GM12878 (cell line): ENCODE measurements around the gene UBL4B. TPM values are rescaled to one million over a fixed set of nuclear protein-coding genes. Genes with fewer than 3 reads are reported as not detected.

Experiments used
- ATAC-seq: fragments of 200-7000 bp; cut with Tn5 transposase; 3 replicates; pipeline ENCODE4 v1.9.1; 2020; ENCODE audit warnings: mild to moderate bottlenecking, moderate library complexity
- BruUV-seq: library from RNA; stranded (reverse); fragments of 400-500 nt; replicated peaks from 2 replicates; lab custom pipeline; 2021; lab: Mats Ljungman, UMichigan
- CTCF ChIA-PET: fragments of 300-600 bp; sonication (Branson Sonifier 250); formaldehyde crosslinking; extraction: SDS; loops from one replicate; lab custom pipeline; 2021; ENCODE audit warnings: inconsistent platforms; lab: Yijun Ruan, JAX
- POLR2A ChIA-PET: fragments of 350-600 bp; formaldehyde crosslinking; extraction: SDS; loops from one replicate; lab custom pipeline; 2021; ENCODE audit warnings: inconsistent platforms; lab: Charles Lee
- RAD21 ChIA-PET: fragments of 300-600 bp; sonication (Branson Sonifier 250); formaldehyde crosslinking; loops from one replicate; lab custom pipeline; 2023; ENCODE audit warnings: antibody characterized with exemption; ENCODE audit not compliant: unreplicated experiment; lab: Charles Lee
- SMC1A ChIA-PET: fragments of 300-600 bp; sonication (Branson Sonifier 250); formaldehyde crosslinking; loops from one replicate; lab custom pipeline; 2023; ENCODE audit not compliant: unreplicated experiment, uncharacterized antibody; lab: Charles Lee
- DNase-seq: peaks from one replicate; pipeline ENCODE4 v3.0.0-alpha.2; 2011; ENCODE audit warnings: low read depth, low spot score
- FAIRE-seq: peaks from 3 replicates; lab custom pipeline; 2011; peaks lifted over from hg19 to GRCh38; lab: Jason Lieb, UNC
- H2AFZ ChIP-seq: 2 replicates; pipeline ENCODE4 v1.6.0; 2011; ENCODE audit warnings: low read depth, low read length, control low read depth; ENCODE audit not compliant: control insufficient read depth
- H3K27ac ChIP-seq: 2 replicates; pipeline ENCODE4 v1.5.1; 2011; ENCODE audit warnings: control low read depth; ENCODE audit not compliant: control insufficient read depth, insufficient read depth
- H3K27me3 ChIP-seq, 2 experiments: replicated peaks in 1 of 2; 2 replicates each; pipeline versions ENCODE4 v1.6.0 to v1.6.1; 2011; ENCODE audit warnings: low read length in 1 of 2; ENCODE audit not compliant: control insufficient read depth in 2 of 2, insufficient read depth in 2 of 2
- H3K36me3 ChIP-seq, 2 experiments: 2 replicates each; pipeline ENCODE4 v1.5.1; 2011; ENCODE audit warnings: low read length in 1 of 2; ENCODE audit not compliant: control insufficient read depth in 2 of 2, insufficient read depth in 2 of 2
- H3K4me1 ChIP-seq: 2 replicates; pipeline ENCODE4 v1.6.1; 2011; ENCODE audit warnings: mild to moderate bottlenecking, low read length, moderate library complexity, mixed read lengths; ENCODE audit not compliant: control insufficient read depth, insufficient read depth
- H3K4me2 ChIP-seq: 2 replicates; pipeline ENCODE4 v1.6.0; 2011; ENCODE audit warnings: control low read depth; ENCODE audit not compliant: control insufficient read depth, insufficient read depth
- H3K4me3 ChIP-seq: fragments of 200-600 bp; sonication (generic); 2 replicates; pipeline ENCODE4 v1.5.1; 2016
- H3K79me2 ChIP-seq: 2 replicates; pipeline ENCODE4 v1.6.0; 2011; ENCODE audit warnings: low read length; ENCODE audit not compliant: control insufficient read depth, insufficient read depth
- H3K9ac ChIP-seq: 2 replicates; pipeline ENCODE4 v1.8.0; 2011; ENCODE audit warnings: low read length, control low read depth, mixed read lengths; ENCODE audit not compliant: control insufficient read depth, insufficient read depth
- H3K9me3 ChIP-seq: replicated peaks from 3 replicates; pipeline ENCODE4 v1.5.1; 2011; ENCODE audit warnings: mild to moderate bottlenecking, low read length; ENCODE audit not compliant: control insufficient read depth, insufficient read depth
- H4K20me1 ChIP-seq: 2 replicates; pipeline ENCODE4 v1.6.0; 2011; ENCODE audit not compliant: control insufficient read depth, insufficient read depth
- CHD4 ChIP-seq: fragments of 200-600 bp; sonication (generic); IDR thresholded peaks from 2 replicates; pipeline ENCODE4 v1.6.1; 2016; ENCODE audit warnings: mild to moderate bottlenecking
- ESRRA ChIP-seq: IDR thresholded peaks from 2 replicates; pipeline ENCODE4 v1.6.1; 2012; ENCODE audit warnings: mild to moderate bottlenecking, low read length, improper control_type of control experiment
- IKZF2 ChIP-seq, 2 experiments: fragments of 450-650 bp; IDR thresholded peaks; 2 replicates each; pipeline ENCODE4 v1.6.1; 2017; ENCODE audit warnings: mild to moderate bottlenecking in 2 of 2, moderate library complexity in 2 of 2
- JUNB ChIP-seq: IDR thresholded peaks from 2 replicates; pipeline ENCODE4 v1.6.1; 2016; ENCODE audit warnings: antibody characterized with exemption, mild to moderate bottlenecking
- MEF2B ChIP-seq: fragments of 450-650 bp; IDR thresholded peaks from 2 replicates; pipeline ENCODE4 v1.6.1; 2018; ENCODE audit warnings: mild to moderate bottlenecking, moderate library complexity; ENCODE audit not compliant: partially characterized antibody, poor library complexity, severe bottlenecking
- MYB ChIP-seq: fragments of 150-350 bp; IDR thresholded peaks from 2 replicates; pipeline ENCODE4 v1.6.1; 2014; ENCODE audit warnings: mild to moderate bottlenecking, low read depth, low read length, borderline replicate concordance
- NBN ChIP-seq: fragments of 450-650 bp; IDR thresholded peaks from 2 replicates; pipeline ENCODE4 v1.6.1; 2016
- NFIC ChIP-seq: IDR thresholded peaks from 2 replicates; pipeline ENCODE4 v1.6.1; 2012; ENCODE audit warnings: low read depth, mild to moderate bottlenecking, inconsistent platforms, low read length, moderate library complexity
- POLR2A ChIP-seq: IDR thresholded peaks from 2 replicates; pipeline ENCODE4 v1.6.1; 2011; ENCODE audit warnings: low read depth, mild to moderate bottlenecking, low read length
- SMC3 ChIP-seq: IDR thresholded peaks from 2 replicates; pipeline ENCODE4 v1.6.1; 2011; ENCODE audit warnings: low read length, improper control_type of control experiment, borderline replicate concordance
- SREBF1 ChIP-seq: IDR thresholded peaks from 2 replicates; pipeline ENCODE4 v1.6.1; 2012; ENCODE audit warnings: mild to moderate bottlenecking, low read length
- TBL1XR1 ChIP-seq: IDR thresholded peaks from 2 replicates; pipeline ENCODE4 v1.6.1; 2012; ENCODE audit warnings: low read depth, low read length, improper control_type of control experiment
- ZSCAN29 ChIP-seq: fragments of 450-650 bp; IDR thresholded peaks from 2 replicates; pipeline ENCODE4 v1.6.1; 2017; ENCODE audit warnings: mild to moderate bottlenecking, moderate library complexity
- WGBS: methylation state at CpG from one replicate; pipeline ENCODE4 v1.1.6; 2016; ENCODE audit warnings: low lambda C conversion rate; ENCODE audit not compliant: insufficient replicate concordance, insufficient coverage; ENCODE audit errors: missing lambda C conversion rate; 5-methylcytosine and 5-hydroxymethylcytosine counted together
- in situ Hi-C: fragments of 300-500 bp; cut with MboI; formaldehyde crosslinking; loops from 9 replicates; pipeline ENCODE4 v1.14.3; 2018; ENCODE audit warnings: mixed read lengths
- intact Hi-C: fragments of 100-400 bp; cut with micrococcal nuclease; formaldehyde crosslinking; loops from one replicate; pipeline ENCODE4 v1.14.2; 2022; ENCODE audit not compliant: unreplicated experiment
- polyA plus RNA-seq, 11 experiments: library from polyadenylated mRNA; depleted of rRNA in 4 of 11; unstranded in 6 of 11; stranded (reverse) in 5 of 11; fragments of >200 nt; fragmentation: Nextera tagmentation in 4 of 11; fragmentation: Illumina TruSeq in 1 of 11; extraction: Ambion mirVana in 4 of 11; extraction: Trizol in 1 of 11; gene quantifications; 1 replicate in 1 of 11; 2 replicates in 10 of 11; pipeline versions ENCODE4 v1.2.1 to v1.2.3, GENCODE V29; 2011 to 2016; ENCODE audit warnings: inconsistent platforms in 2 of 11, missing spikeins in 2 of 11, low read depth in 1 of 11
- total RNA-seq, 4 experiments: library from RNA; depleted of rRNA in 3 of 4; stranded (reverse); fragments of >200 nt in 3 of 4; fragmentation: Illumina TruSeq in 1 of 4; extraction: Trizol in 1 of 4; gene quantifications; 2 replicates each; pipeline versions ENCODE4 v1.2.1 to v1.2.3, GENCODE V29; 2013 to 2021
- TF ChIP-seq, protein P1 (sequence below): fragments of 450-650 bp; formaldehyde crosslinking; IDR thresholded peaks from 2 replicates; pipeline ENCODE4 v1.4.0; 2022; ENCODE audit warnings: mild to moderate bottlenecking, moderate library complexity
- TF ChIP-seq, protein P2 (sequence below), 3 experiments: IDR thresholded peaks in 2 of 3; conservative IDR thresholded peaks in 1 of 3; 2 replicates each; pipeline ENCODE4 v1.5.1; 2011; ENCODE audit warnings: low read depth in 3 of 3, low read length in 3 of 3, mild to moderate bottlenecking in 3 of 3, control low read depth in 2 of 3, moderate library complexity in 2 of 3, inconsistent platforms in 1 of 3, mixed read lengths in 1 of 3; ENCODE audit not compliant: control insufficient read depth in 2 of 3, insufficient read depth in 1 of 3; ENCODE audit errors: extremely low read depth in 1 of 3
- TF ChIP-seq, protein P3 (sequence below): fragments of 450-650 bp; IDR thresholded peaks from 2 replicates; pipeline ENCODE4 v1.6.1; 2017; ENCODE audit warnings: mild to moderate bottlenecking, moderate library complexity

UBL4B gene
- total and polyA plus RNA-seq, 10 of the 15 experiments (the other 5 are each of a cell fraction or from before 2014, with no cell fraction given), result 0.06 to 0.15 TPM; not detected in 8

DNA sequence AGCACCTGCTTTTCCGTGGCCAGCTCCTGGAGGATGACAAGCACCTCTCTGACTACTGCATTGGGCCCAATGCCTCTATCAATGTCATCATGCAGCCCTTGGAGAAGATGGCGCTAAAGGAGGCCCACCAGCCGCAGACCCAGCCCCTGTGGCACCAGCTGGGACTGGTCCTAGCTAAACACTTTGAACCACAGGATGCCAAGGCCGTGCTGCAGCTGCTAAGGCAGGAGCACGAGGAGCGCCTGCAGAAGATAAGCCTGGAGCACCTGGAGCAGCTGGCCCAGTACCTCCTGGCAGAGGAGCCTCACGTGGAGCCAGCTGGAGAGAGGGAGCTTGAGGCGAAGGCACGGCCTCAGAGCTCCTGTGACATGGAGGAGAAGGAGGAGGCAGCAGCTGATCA is 413 bp downstream of the UBL4B start (continued):
- TF ChIP-seq, protein P1, sequence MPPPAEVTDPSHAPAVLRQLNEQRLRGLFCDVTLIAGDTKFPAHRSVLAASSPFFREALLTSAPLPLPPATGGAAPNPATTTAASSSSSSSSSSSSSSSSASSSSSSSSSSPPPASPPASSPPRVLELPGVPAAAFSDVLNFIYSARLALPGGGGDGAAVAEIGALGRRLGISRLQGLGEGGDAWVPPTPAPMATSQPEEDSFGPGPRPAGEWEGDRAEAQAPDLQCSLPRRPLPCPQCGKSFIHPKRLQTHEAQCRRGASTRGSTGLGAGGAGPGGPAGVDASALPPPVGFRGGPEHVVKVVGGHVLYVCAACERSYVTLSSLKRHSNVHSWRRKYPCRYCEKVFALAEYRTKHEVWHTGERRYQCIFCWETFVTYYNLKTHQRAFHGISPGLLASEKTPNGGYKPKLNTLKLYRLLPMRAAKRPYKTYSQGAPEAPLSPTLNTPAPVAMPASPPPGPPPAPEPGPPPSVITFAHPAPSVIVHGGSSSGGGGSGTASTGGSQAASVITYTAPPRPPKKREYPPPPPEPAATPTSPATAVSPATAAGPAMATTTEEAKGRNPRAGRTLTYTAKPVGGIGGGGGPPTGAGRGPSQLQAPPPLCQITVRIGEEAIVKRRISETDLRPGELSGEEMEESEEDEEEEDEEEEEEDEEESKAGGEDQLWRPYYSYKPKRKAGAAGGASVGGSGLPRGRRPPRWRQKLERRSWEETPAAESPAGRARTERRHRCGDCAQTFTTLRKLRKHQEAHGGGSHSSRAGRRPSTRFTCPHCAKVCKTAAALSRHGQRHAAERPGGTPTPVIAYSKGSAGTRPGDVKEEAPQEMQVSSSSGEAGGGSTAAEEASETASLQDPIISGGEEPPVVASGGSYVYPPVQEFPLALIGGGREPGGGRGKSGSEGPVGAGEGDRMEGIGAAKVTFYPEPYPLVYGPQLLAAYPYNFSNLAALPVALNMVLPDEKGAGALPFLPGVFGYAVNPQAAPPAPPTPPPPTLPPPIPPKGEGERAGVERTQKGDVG (CRISPR knock-in tag), result no peak
- no peak for TF ChIP-seq NFIC
- TF ChIP-seq, protein P2, sequence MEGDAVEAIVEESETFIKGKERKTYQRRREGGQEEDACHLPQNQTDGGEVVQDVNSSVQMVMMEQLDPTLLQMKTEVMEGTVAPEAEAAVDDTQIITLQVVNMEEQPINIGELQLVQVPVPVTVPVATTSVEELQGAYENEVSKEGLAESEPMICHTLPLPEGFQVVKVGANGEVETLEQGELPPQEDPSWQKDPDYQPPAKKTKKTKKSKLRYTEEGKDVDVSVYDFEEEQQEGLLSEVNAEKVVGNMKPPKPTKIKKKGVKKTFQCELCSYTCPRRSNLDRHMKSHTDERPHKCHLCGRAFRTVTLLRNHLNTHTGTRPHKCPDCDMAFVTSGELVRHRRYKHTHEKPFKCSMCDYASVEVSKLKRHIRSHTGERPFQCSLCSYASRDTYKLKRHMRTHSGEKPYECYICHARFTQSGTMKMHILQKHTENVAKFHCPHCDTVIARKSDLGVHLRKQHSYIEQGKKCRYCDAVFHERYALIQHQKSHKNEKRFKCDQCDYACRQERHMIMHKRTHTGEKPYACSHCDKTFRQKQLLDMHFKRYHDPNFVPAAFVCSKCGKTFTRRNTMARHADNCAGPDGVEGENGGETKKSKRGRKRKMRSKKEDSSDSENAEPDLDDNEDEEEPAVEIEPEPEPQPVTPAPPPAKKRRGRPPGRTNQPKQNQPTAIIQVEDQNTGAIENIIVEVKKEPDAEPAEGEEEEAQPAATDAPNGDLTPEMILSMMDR (IDR thresholded peaks at IDR 0.05 in 2 of 3, conservative IDR thresholded peaks at IDR 0.05 in 1 of 3; ENCODE audit: control insufficient read depth in 2 of 3, extremely low read depth in 1 of 3, insufficient read depth in 1 of 3, low read depth in 3 of 3, low read length in 3 of 3), result no peak

DNA sequence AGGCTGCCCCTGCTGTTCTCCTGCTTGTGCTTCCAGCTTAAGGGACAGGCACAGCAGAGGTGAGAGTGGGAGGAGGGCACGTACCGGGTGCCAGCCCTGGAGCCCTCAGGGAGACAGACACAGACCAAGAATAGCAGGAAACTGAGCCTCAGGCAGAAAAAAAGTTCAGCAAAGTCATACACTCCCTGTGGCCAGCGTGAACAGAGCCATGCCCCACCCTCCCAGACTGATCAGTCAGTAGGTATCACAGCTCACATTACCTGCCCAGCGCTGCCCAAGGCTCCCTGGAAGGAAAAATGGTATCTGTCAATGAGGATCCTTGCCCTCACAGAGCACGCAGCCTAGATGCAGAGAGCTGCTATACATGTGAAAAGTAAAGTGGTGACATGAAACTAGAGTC is 1.3 kb downstream of the UBL4B start:
- H3K36me3 ChIP-seq, result no peaks in the 10 kb centered on the region
- RAD21 ChIA-PET, result no interaction called here
- H3K27ac ChIP-seq, result no peak overlapping the region
- CTCF ChIA-PET, result interaction anchor here (1.4 to 4.2 kb wide), 2 partner anchors 9 to 26 kb away, joined by 3 to 18 read pairs; no protein-coding TSS in a partner anchor
- DNase-seq, result no peak
- in situ Hi-C loops (no loop called here), intact Hi-C loops (no loop called here)
- no TSS peak for BruUV-seq
- no peak overlapping the region for H3K9ac ChIP-seq
- SMC1A ChIA-PET, result no interaction called here
- H3K9me3 ChIP-seq, result no peaks in the 10 kb centered on the region
- POLR2A ChIA-PET, result no interaction called here
- WGBS, result 5% methylated on average over 5 of the region's 5 CpGs
- H3K4me2 ChIP-seq, result no peak overlapping the region
- H3K4me3 ChIP-seq, result no peak overlapping the region
- no peaks in the 10 kb centered on the region for H3K4me1 ChIP-seq
- no peak overlapping the region for H2AFZ ChIP-seq
- FAIRE-seq, result no peak
- H4K20me1 ChIP-seq, result no peaks in the 10 kb centered on the region
- no peak for ATAC-seq
- no peaks in the 10 kb centered on the region for H3K79me2 ChIP-seq
- H3K27me3 ChIP-seq, result peaks cover 1 to 2% of the 10 kb centered on the region in 2 experiments; a peak in 1 of 4 replicates
- TF ChIP-seq TBL1XR1 (no peak), SMC3 (no peak), CHD4 (no peak), POLR2A (no peak), SREBF1 (no peak), ESRRA (no peak), ZSCAN29 (no peak), NBN (no peak), JUNB (no peak), IKZF2 (IDR thresholded peaks at IDR 0.05) (no peak), MYB (no peak), MEF2B (no peak)
- TF ChIP-seq, protein P3, sequence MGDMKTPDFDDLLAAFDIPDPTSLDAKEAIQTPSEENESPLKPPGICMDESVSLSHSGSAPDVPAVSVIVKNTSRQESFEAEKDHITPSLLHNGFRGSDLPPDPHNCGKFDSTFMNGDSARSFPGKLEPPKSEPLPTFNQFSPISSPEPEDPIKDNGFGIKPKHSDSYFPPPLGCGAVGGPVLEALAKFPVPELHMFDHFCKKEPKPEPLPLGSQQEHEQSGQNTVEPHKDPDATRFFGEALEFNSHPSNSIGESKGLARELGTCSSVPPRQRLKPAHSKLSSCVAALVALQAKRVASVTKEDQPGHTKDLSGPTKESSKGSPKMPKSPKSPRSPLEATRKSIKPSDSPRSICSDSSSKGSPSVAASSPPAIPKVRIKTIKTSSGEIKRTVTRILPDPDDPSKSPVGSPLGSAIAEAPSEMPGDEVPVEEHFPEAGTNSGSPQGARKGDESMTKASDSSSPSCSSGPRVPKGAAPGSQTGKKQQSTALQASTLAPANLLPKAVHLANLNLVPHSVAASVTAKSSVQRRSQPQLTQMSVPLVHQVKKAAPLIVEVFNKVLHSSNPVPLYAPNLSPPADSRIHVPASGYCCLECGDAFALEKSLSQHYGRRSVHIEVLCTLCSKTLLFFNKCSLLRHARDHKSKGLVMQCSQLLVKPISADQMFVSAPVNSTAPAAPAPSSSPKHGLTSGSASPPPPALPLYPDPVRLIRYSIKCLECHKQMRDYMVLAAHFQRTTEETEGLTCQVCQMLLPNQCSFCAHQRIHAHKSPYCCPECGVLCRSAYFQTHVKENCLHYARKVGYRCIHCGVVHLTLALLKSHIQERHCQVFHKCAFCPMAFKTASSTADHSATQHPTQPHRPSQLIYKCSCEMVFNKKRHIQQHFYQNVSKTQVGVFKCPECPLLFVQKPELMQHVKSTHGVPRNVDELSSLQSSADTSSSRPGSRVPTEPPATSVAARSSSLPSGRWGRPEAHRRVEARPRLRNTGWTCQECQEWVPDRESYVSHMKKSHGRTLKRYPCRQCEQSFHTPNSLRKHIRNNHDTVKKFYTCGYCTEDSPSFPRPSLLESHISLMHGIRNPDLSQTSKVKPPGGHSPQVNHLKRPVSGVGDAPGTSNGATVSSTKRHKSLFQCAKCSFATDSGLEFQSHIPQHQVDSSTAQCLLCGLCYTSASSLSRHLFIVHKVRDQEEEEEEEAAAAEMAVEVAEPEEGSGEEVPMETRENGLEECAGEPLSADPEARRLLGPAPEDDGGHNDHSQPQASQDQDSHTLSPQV, result no peak
